ENCODE measurements around the gene CDK7. TPM values are rescaled to one million over a fixed set of nuclear protein-coding genes. Genes with fewer than 3 reads are reported as not detected.

CDK7 gene
- total RNA-seq, 1 experiment from 2014 or later, result 51.6 TPM

- CTCF ChIA-PET, result no interaction called here
- Histone ChIP-seq H3K4me3 (no peak overlapping the region), H3K9me3 (ENCODE audit: insufficient read depth, low read depth) (no peaks in the 10 kb centered on the region), H3K9me2 (ENCODE audit: insufficient read depth) (no peaks in the 10 kb centered on the region), H3K27ac (no peak overlapping the region), H3K36me3 (ENCODE audit: low read depth) (peaks cover 3% of the 10 kb centered on the region; the same call in 1 of the 2 replicates), H3K27me3 (ENCODE audit: insufficient read depth, low read depth) (no peaks in the 10 kb centered on the region), H3F3A (ENCODE audit: insufficient read depth, low read depth) (0 out of 2 replicates have a peak, but pooled peaks cover 4% of the 10 kb centered on the region), H3K79me2 (ENCODE audit: low read depth) (no peaks in the 10 kb centered on the region), H4K20me1 (ENCODE audit: insufficient read depth) (no peaks in the 10 kb centered on the region), H3K4me2 (no peak overlapping the region), H2AFZ (no peak overlapping the region), H3K4me1 (replicated peaks; ENCODE audit: insufficient read depth) (no peaks in the 10 kb centered on the region)
- intact Hi-C loops (cut with micrococcal nuclease; ENCODE audit: unreplicated experiment), result no loop called here
- no TSS peak for BruUV-seq (replicated peaks)
- TF ChIP-seq CTCF (conservative IDR thresholded peaks at IDR 0.05) (no peak), EZH2 (IDR thresholded peaks at IDR 0.05; ENCODE audit: low read depth) (no peak)
- POLR2A ChIA-PET (ENCODE audit: unreplicated experiment), result no interaction called here
- DNase-seq, result no peak
These were observed 60.5 kb downstream of the CDK7 start for GRCh38 chr5:69295088-69295754.

DNA sequence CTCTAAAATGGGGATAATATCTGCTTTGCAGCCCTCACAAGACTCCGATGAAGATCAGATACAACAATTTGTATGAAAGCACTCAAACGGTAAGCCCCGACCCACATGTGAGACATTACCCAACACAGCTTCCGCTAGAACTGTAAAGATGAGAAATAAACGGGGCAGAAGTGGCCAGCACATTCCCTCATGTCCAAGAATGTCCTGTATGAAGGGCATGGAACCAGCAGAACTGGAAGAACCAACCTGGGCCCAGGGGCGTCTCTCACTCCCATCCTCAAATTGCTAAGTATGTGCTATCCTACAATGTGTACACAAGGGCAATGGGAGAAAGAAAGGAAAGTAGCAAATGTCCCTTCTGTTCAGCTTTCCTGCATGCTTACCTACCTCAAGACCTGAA lies 64.9 kb downstream of the CDK7 start:
- intact Hi-C loops (cut with micrococcal nuclease; ENCODE audit: unreplicated experiment), result no loop called here
- Histone ChIP-seq H3K9me2 (ENCODE audit: insufficient read depth) (no peaks in the 10 kb centered on the region), H4K20me1 (ENCODE audit: insufficient read depth) (no peaks in the 10 kb centered on the region), H2AFZ (no peak overlapping the region), H3K27me3 (ENCODE audit: insufficient read depth, low read depth) (no peaks in the 10 kb centered on the region), H3K4me3 (no peak overlapping the region), H3K9me3 (ENCODE audit: insufficient read depth, low read depth) (no peaks in the 10 kb centered on the region), H3F3A (ENCODE audit: insufficient read depth, low read depth) (no peaks in the 10 kb centered on the region), H3K4me2 (no peak overlapping the region), H3K79me2 (ENCODE audit: low read depth) (no peaks in the 10 kb centered on the region), H3K27ac (no peak overlapping the region), H3K36me3 (ENCODE audit: low read depth) (no peaks in the 10 kb centered on the region), H3K4me1 (replicated peaks; ENCODE audit: insufficient read depth) (no peaks in the 10 kb centered on the region)
- no peak for DNase-seq
- BruUV-seq (replicated peaks), result no TSS peak
- no peak for TF ChIP-seq CTCF (conservative IDR thresholded peaks at IDR 0.05)
- TF ChIP-seq EZH2 (IDR thresholded peaks at IDR 0.05; ENCODE audit: low read depth), result no peak
- CTCF ChIA-PET, result no interaction called here
- POLR2A ChIA-PET (ENCODE audit: unreplicated experiment), result no interaction called here

GRCh38 chr5:69300537-69301203 lies 66.0 kb downstream of the CDK7 start:
- BruUV-seq (replicated peaks), result no TSS peak
- Histone ChIP-seq H3K27ac (no peak overlapping the region), H3F3A (ENCODE audit: insufficient read depth, low read depth) (no peaks in the 10 kb centered on the region), H3K9me2 (ENCODE audit: insufficient read depth) (no peaks in the 10 kb centered on the region), H2AFZ (no peak overlapping the region), H3K79me2 (ENCODE audit: low read depth) (no peaks in the 10 kb centered on the region), H3K4me1 (replicated peaks; ENCODE audit: insufficient read depth) (no peaks in the 10 kb centered on the region), H3K4me2 (no peak overlapping the region), H3K9me3 (ENCODE audit: insufficient read depth, low read depth) (no peaks in the 10 kb centered on the region), H4K20me1 (ENCODE audit: insufficient read depth) (no peaks in the 10 kb centered on the region), H3K27me3 (ENCODE audit: insufficient read depth, low read depth) (no peaks in the 10 kb centered on the region), H3K36me3 (ENCODE audit: low read depth) (no peaks in the 10 kb centered on the region), H3K4me3 (no peak overlapping the region)
- CTCF ChIA-PET, result no interaction called here
- TF ChIP-seq EZH2 (IDR thresholded peaks at IDR 0.05; ENCODE audit: low read depth) (no peak), CTCF (conservative IDR thresholded peaks at IDR 0.05) (no peak)
- intact Hi-C loops (cut with micrococcal nuclease; ENCODE audit: unreplicated experiment), result no loop called here
- POLR2A ChIA-PET (ENCODE audit: unreplicated experiment), result no interaction called here
- DNase-seq, result no peak
